ENCODE measurements around the gene LAMA2.

Gene LAMA2

GRCh38 chr6:129546702-129547101, 663.8 kb downstream of the LAMA2 start:
- no peak for DNase-seq

DNA sequence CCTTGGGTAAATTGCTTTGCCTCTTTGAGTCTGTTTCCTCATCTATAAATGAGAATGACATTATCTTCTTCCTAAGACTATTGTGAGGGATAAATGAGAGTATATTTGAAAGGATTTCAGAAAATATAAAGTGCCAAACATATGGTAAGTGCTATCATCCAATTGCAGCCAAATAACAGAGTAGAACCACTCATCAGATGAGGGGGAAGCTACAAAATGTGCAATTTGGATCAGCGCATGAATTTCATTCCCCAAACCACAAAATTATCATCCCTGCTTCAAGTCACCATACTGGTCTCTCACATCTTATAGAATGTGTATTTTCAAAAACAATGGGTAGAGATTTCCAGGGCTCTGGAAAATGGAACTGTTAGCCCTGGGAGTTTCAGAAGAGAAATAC, 668.5 kb downstream of the LAMA2 start:
- no peak for DNase-seq

DNA sequence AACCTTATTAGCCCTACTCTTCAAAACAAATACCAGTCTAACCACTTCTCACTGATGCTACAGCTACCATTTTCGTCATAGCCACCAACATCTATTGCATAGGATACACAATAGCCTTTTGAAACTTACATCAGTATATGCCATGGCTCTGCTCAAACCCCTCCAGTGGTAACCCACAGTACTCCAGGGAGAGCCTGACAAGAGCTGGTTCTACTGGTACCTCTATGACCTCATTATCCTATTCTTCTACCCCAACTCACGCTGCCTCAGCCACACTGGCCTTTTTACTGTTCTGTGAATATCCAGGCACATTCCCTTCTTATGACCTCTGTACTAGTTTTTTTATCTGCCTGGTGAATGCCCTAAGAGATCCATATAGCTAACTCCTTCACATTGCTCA, 669.5 kb downstream of the LAMA2 start:
- DNase-seq = no peak

- DNase-seq = no peak
Measured at GRCh38 chr6:129555206-129555832, 672.4 kb downstream of the LAMA2 start.

DNA sequence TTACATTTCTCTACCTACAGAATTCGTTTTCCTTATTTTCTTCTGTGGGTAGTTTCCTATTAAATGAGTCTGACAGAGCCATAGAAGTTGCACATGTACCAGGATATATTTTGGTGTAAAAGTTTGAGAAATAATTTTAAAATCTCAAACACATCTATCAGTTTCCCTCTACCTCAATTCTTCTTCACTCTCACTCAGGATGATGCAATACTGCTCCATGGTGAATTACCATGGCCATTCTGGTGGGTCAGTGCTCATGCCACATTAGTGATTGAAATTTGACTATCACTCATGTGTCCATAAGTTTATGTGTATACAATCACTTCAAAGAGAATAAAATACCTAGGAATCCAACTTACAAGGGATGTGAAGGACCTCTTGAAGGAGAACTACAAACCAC, 675.3 kb downstream of the LAMA2 start:
- DNase-seq = no peak

GRCh38 chr6:129565366-129565765, 682.4 kb downstream of the LAMA2 start:
- no peak for DNase-seq

- DNase-seq = no peak
Measured at GRCh38 chr6:129565811-129566210, 682.9 kb downstream of the LAMA2 start.

Measured in NCI-H2107 (cell line).